Calu3 (cell line): ENCODE results near the gene EXOC3L1. TPM values are rescaled to one million over a fixed set of nuclear protein-coding genes. Genes with fewer than 3 reads are reported as not detected.

Experiments used
- BruUV-seq: library from RNA; stranded (reverse); fragments of 400-500 nt; replicated peaks from 2 replicates; lab custom pipeline; 2021; lab: Mats Ljungman, UMichigan
- CTCF ChIA-PET: fragments of 300-600 bp; sonication (Branson Sonifier 250); formaldehyde crosslinking; loops from one replicate; lab custom pipeline; 2022; ENCODE audit warnings: antibody characterized with exemption; lab: Charles Lee
- DNase-seq: peaks from one replicate; pipeline ENCODE4 v3.0.0; 2022
- H3K27ac Mint-ChIP-seq: one replicate; pipeline ENCODE4 v1.8.0; 2022; ENCODE audit warnings: mixed read lengths; ENCODE audit not compliant: unreplicated experiment
- H3K27me3 Mint-ChIP-seq: one replicate; pipeline ENCODE4 v1.8.0; 2022; ENCODE audit warnings: mixed read lengths; ENCODE audit not compliant: unreplicated experiment
- H3K36me3 Mint-ChIP-seq: one replicate; pipeline ENCODE4 v1.8.0; 2022; ENCODE audit warnings: mild to moderate bottlenecking, moderate library complexity, mixed read lengths; ENCODE audit not compliant: insufficient read depth, unreplicated experiment
- H3K4me1 Mint-ChIP-seq: one replicate; pipeline ENCODE4 v1.8.0; 2022; ENCODE audit warnings: mild to moderate bottlenecking, low read depth, mixed read lengths; ENCODE audit not compliant: unreplicated experiment
- H3K4me3 Mint-ChIP-seq: one replicate; pipeline ENCODE4 v1.8.0; 2022; ENCODE audit warnings: mild to moderate bottlenecking, low read depth, moderate library complexity, mixed read lengths; ENCODE audit not compliant: unreplicated experiment
- H3K9me3 Mint-ChIP-seq: one replicate; pipeline ENCODE4 v1.8.0; 2022; ENCODE audit warnings: low read depth, mixed read lengths; ENCODE audit not compliant: unreplicated experiment
- CTCF ChIP-seq: fragments of 200-600 bp; IDR thresholded peaks from one replicate; pipeline ENCODE4 v1.8.0; 2022; ENCODE audit warnings: antibody characterized with exemption; ENCODE audit not compliant: unreplicated experiment
- intact Hi-C: fragments of 100-400 bp; cut with micrococcal nuclease; formaldehyde crosslinking; loops from one replicate; pipeline ENCODE4 v1.10.0; 2022; ENCODE audit not compliant: unreplicated experiment
- total RNA-seq: library from RNA; stranded (reverse); gene quantifications from 2 replicates; pipeline ENCODE4 v1.2.3, GENCODE V29; 2022

Gene EXOC3L1
- total RNA-seq, 1 experiment from 2014 or later = 0.31 TPM

- TF ChIP-seq CTCF = no peak
- Mint-ChIP-seq H3K4me1 (peaks cover 40% of the 10 kb centered on the region), H3K27ac (peak overlapping the region; percentile 99), H3K4me3 (peak overlapping the region; percentile 99), H3K36me3 (peaks cover 66% of the 10 kb centered on the region), H3K27me3 (no peaks in the 10 kb centered on the region), H3K9me3 (no peaks in the 10 kb centered on the region)
- intact Hi-C loops = no loop called here
- no TSS peak for BruUV-seq
- DNase-seq = no peak
- CTCF ChIA-PET = interaction anchor here (1.7 to 2.5 kb wide), 3 partner anchors 8 to 18 kb away, joined by 4 to 9 read pairs (median 5); partner anchors contain the start of gene FHOD1
These were observed 38.3 kb upstream of the EXOC3L1 start for GRCh38 chr16:67228034-67228785.

GRCh38 chr16:67227567-67227921 lies 37.6 kb upstream of the EXOC3L1 start:
- BruUV-seq = no TSS peak
- DNase-seq = no peak
- CTCF ChIA-PET = interaction anchor here (0.5 to 2.5 kb wide), 6 partner anchors 9 to 293 kb away, joined by 3 to 9 read pairs (median 5); partner anchors contain the start of genes ELMO3 and FHOD1
- intact Hi-C loops = loop anchor here (2.0 kb wide), 1 partner anchor 19 kb away; the partner anchor contains the start of gene FHOD1
- Mint-ChIP-seq H3K4me3 (peak overlapping the region; percentile 99), H3K27ac (peak overlapping the region; percentile 99), H3K36me3 (peaks cover 62% of the 10 kb centered on the region), H3K4me1 (peaks cover 40% of the 10 kb centered on the region), H3K27me3 (no peaks in the 10 kb centered on the region), H3K9me3 (no peaks in the 10 kb centered on the region)
- TF ChIP-seq CTCF = no peak

- no peak for TF ChIP-seq CTCF
- no TSS peak for BruUV-seq
These were observed 37.0 kb upstream of the EXOC3L1 start, which contains the start of gene TMEM208 for GRCh38 chr16:67226804-67227566. Gene TMEM208, plus strand, starts transcription at chr16:67227130. Its CDS starts 89 bp downstream, at chr16:67227219.

GRCh38 chr16:67226295-67226803 lies 36.4 kb upstream of the EXOC3L1 start:
- H3K4me1 Mint-ChIP-seq = peaks cover 40% of the 10 kb centered on the region
- BruUV-seq = TSS peak; percentile 17
- H3K27ac Mint-ChIP-seq = peak overlapping the region; percentile 99
- intact Hi-C loops = loop anchor here (2.0 kb wide), 1 partner anchor 20 kb away; the partner anchor contains the start of gene FHOD1
- H3K27me3 Mint-ChIP-seq = no peaks in the 10 kb centered on the region
- DNase-seq = no peak
- CTCF ChIA-PET = interaction anchor here (0.9 to 2.5 kb wide), 7 partner anchors 10 to 295 kb away, joined by 3 to 9 read pairs (median 4); partner anchors contain the start of genes ELMO3 and FHOD1
- no peaks in the 10 kb centered on the region for H3K9me3 Mint-ChIP-seq
- H3K4me3 Mint-ChIP-seq = peak overlapping the region; percentile 99
- peaks cover 55% of the 10 kb centered on the region for H3K36me3 Mint-ChIP-seq
- no peak for TF ChIP-seq CTCF

More at GRCh38 chr16:67226804-67227566, 37.0 kb upstream of the EXOC3L1 start, which contains the start of gene TMEM208:
- no peaks in the 10 kb centered on the region for H3K9me3 Mint-ChIP-seq
- H3K36me3 Mint-ChIP-seq = peaks cover 60% of the 10 kb centered on the region
- peak; percentile 99 for DNase-seq
- H3K27ac Mint-ChIP-seq = peak within 1 kb of the TSS; percentile 99
- intact Hi-C loops = loop anchor here (2.0 kb wide), 1 partner anchor 20 kb away; the partner anchor contains the start of gene FHOD1
- no peaks in the 10 kb centered on the region for H3K27me3 Mint-ChIP-seq
- H3K4me1 Mint-ChIP-seq = peaks cover 40% of the 10 kb centered on the region
- CTCF ChIA-PET = interaction anchor here (0.5 to 2.5 kb wide), 8 partner anchors 9 to 294 kb away, joined by 3 to 9 read pairs (median 4); partner anchors contain the start of genes ELMO3 and FHOD1
- peak within 1 kb of the TSS; percentile 99 for H3K4me3 Mint-ChIP-seq
